NCI-H2107 treated with DMSO at 0.1 percent for 48 hours (cell line): Measurements from ENCODE around the gene KCNB1.

Source experiments
- DNase-seq: peaks from one replicate; lab custom pipeline; 2025; ENCODE audit not compliant: unreplicated experiment; lab: John Stamatoyannopoulos, UW

The KCNB1 gene

GRCh38 chr20:49482621-49483017 is at the start of gene KCNB1:
TSS of gene KCNB1 (minus strand) at chr20:49482668. CDS start at chr20:49482480, 188 bp downstream.
- no peak for DNase-seq

GRCh38 chr20:49529470-49529869 is 47.0 kb upstream of the KCNB1 start:
- DNase-seq: no peak

GRCh38 chr20:49526568-49526967 is 44.1 kb upstream of the KCNB1 start:
- DNase-seq: no peak

- DNase-seq: no peak
Measured at GRCh38 chr20:49526056-49526455, 43.6 kb upstream of the KCNB1 start.

GRCh38 chr20:49523767-49524360 is 41.4 kb upstream of the KCNB1 start:
- DNase-seq: no peak

- DNase-seq: no peak
Measured at GRCh38 chr20:49521356-49521755, 38.9 kb upstream of the KCNB1 start.

- DNase-seq: no peak
Measured at GRCh38 chr20:49519777-49520359, 37.4 kb upstream of the KCNB1 start.

GRCh38 chr20:49519212-49519712 is 36.8 kb upstream of the KCNB1 start:
- no peak for DNase-seq

- no peak for DNase-seq
Measured at GRCh38 chr20:49518576-49518975, 36.1 kb upstream of the KCNB1 start.

- no peak for DNase-seq
Measured at GRCh38 chr20:49517805-49518100, 35.3 kb upstream of the KCNB1 start.

GRCh38 chr20:49516916-49517804 is 34.7 kb upstream of the KCNB1 start:
- DNase-seq: no peak

- no peak for DNase-seq
Measured at GRCh38 chr20:49515586-49515985, 33.1 kb upstream of the KCNB1 start.

- no peak for DNase-seq
Measured at GRCh38 chr20:49513517-49513916, 31.0 kb upstream of the KCNB1 start.

- no peak for DNase-seq
Measured at GRCh38 chr20:49513009-49513408, 30.5 kb upstream of the KCNB1 start.

GRCh38 chr20:49511788-49512525 is 29.5 kb upstream of the KCNB1 start:
- no peak for DNase-seq

- no peak for DNase-seq
Measured at GRCh38 chr20:49510562-49511122, 28.2 kb upstream of the KCNB1 start.

- DNase-seq: peak; percentile 88
Measured at GRCh38 chr20:49508435-49509199, 26.1 kb upstream of the KCNB1 start.

- DNase-seq: no peak
Measured at GRCh38 chr20:49507741-49508434, 25.4 kb upstream of the KCNB1 start.

- peak; percentile 38 for DNase-seq
Measured at GRCh38 chr20:49505518-49505917, 23.1 kb upstream of the KCNB1 start.

GRCh38 chr20:49503176-49503575 is 20.7 kb upstream of the KCNB1 start:
- DNase-seq: no peak
